Renal cortex interstitium (tissue), 11 donors: ENCODE measurements around the gene P2RY6. TPM values are rescaled to one million over a fixed set of nuclear protein-coding genes. Genes with fewer than 3 reads are reported as not detected.
"Not testable (repeated sequence)": the region's sequence is repeated elsewhere in the genome, so short reads cannot be mapped to it uniquely, and the experiment has no call there.

Source experiments
- DNase-seq, 11 donors: peaks; one replicate each; pipeline ENCODE4 v3.0.0-alpha.2; 2013; ENCODE audit warnings: low read depth in 9 of 11, low spot score in 4 of 11; ENCODE audit errors: extremely low read depth in 1 of 11
- polyA plus RNA-seq, 3 donors: library from polyadenylated mRNA; unstranded; fragments of 120-200 nt; gene quantifications; one replicate each; pipeline ENCODE4 v1.2.1, GENCODE V29; 2013; ENCODE audit not compliant: insufficient read length in 3 of 3

The P2RY6 gene
- polyA plus RNA-seq, 3 donors: 1.0 to 1.9 (median 1.6) TPM

GRCh38 chr11:73270016-73270854 is 1.9 kb upstream of the P2RY6 start:
- DNase-seq: no peak

GRCh38 chr11:73270855-73271477 is 1.2 kb upstream of the P2RY6 start:
- DNase-seq: no peak

DNA sequence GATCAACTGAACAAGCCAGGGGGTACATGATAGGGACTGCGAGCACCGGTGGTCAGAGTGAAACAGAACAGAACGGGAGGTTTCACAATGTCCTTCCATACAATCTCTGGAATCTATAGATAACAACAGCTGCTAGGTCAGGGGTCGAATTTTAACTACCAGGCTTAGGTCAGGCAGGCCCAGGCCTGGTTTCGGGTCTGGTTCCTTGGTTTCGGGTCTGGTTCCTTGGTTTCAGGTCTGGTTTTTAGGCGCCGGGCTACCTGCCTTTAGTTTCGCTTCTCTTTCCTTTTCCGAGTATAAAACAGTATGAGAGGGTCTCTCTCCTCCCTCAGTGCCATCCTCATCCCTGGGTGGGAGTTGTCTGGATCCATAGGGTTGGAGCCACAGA is 666 bp upstream of the P2RY6 start:
- DNase-seq: not testable (repeated sequence)

DNA sequence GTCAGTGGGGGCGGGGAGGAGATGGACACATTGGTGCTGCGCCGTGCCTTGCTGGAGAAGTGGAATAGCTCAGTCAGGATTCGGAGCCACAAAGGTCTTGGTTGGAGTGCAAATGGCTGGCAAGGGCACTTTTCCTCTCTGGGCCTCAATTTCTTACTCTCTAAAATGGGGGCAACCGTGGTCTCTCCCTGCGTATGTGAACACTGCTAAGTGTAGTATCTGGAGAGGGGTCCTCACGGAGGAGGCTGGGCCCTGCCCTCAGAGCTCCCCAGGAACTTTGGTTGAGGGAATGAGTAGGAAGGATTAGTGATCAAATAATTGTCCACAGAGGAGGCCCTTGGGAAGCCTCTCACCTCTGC is 521 bp downstream of the P2RY6 start:
- DNase-seq: no peak

- DNase-seq: no peak
Measured at GRCh38 chr11:73273222-73273895, 1.2 kb downstream of the P2RY6 start.

- not testable (repeated sequence) for DNase-seq
Measured at GRCh38 chr11:73274191-73274590, 2.1 kb downstream of the P2RY6 start.

GRCh38 chr11:73274722-73275380 is 2.7 kb downstream of the P2RY6 start:
- DNase-seq: no peak

GRCh38 chr11:73275381-73275750 is 3.2 kb downstream of the P2RY6 start:
- no peak for DNase-seq

- no peak for DNase-seq
Measured at GRCh38 chr11:73277467-73277866, 5.3 kb downstream of the P2RY6 start.

DNA sequence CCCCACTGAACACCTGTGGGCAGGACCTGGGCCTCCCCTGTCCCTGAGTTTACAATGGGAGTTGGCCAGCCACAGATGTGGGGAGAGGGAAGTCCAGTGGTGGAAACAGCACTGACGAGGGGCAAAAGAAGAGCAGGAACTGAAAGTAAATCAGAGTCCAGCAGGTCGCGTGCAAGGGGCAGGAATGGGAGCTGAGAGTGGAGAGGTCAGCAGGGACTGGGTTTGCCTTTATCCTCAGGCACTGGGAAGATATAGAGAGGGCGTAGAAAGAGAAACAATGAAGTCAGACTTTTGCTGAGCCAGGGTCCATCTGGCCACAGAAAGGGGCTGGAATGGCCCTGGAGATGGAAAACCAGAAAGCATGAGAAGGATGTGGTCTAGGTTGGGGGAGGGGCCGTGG is 8.5 kb downstream of the P2RY6 start:
- DNase-seq: no peak

DNA sequence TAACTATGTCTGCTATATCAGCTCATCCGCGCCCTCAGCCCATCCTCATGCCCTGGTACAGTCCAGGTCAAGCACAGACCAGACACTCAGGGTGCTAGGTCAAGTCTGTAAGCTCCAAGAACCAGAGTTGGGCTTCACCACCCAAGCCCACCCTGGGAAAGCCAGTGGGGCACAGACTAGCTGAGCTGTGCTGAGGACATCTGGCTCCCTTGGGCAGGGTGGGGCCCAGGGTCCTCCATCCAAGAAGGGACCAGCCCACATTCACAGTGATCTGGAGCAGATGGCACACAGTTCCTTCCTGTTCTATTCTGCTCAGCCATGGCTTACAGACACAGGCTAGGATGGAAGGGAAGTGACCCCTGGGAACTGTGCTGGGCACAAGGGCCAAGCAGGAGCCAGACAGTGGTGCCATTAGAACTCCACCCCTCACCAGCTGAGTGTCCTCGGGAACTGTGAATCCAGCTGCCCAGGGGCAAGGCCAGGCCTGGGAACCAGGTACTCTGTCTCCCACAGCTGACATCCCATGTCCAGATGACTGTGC is 9.1 kb downstream of the P2RY6 start:
- no peak for DNase-seq

- DNase-seq: no peak
Measured at GRCh38 chr11:73281796-73282660, 9.9 kb downstream of the P2RY6 start.

DNA sequence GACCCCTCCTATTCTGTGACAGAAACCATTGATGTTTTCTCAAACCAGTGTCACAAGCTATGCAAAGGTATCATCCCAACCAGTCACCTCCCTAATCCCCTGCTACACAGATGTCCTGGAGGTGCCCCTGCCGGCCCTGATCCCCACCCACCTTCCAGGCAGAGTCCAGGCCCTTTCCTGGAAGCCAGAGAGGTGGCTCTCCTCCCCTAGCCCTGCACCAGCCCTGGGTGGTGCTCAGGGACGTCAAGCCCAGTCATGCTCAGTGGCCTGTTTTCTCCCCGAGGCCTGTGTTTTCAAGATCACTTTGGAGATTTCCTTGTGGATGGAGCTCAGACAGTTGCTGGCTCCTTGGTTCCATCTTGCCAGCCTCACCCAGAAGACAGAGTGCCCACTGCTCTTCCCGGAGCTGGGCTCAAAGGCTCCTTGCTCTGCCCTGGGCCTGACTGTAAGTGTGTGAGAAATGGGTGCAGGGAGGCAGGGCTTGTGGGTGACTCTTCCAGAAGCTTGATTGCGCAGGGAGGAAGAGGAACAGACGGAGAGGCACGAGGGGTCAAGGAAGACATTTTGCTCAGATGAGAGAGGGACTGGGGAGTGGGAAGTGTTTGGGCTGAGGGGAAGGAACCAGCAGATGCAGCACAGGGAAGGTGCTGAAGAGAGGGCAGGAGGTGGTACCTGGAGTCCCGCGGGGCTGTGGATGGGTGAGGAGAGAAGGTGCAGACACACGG is 11.3 kb downstream of the P2RY6 start:
- no peak for DNase-seq

DNA sequence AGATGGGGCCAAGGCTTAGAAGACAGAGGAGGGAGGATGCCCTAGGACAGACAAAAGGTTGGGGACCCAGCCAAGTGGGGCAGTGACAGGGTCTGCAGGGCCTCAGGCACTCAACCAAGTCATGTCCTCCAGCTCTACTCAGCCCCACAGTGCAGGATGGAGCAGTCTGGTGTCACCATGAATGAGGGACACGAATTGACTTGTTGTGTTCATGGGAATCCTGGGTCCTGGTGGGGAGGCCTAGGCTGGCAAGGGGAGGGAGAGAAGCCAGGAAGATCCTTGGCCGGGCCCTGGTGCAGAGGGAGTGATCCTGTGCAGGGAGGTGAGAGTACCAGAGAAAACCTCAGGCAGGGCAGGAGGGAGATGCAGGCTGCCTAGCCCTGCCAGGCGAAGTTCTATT is 12.0 kb downstream of the P2RY6 start:
- no peak for DNase-seq

DNA sequence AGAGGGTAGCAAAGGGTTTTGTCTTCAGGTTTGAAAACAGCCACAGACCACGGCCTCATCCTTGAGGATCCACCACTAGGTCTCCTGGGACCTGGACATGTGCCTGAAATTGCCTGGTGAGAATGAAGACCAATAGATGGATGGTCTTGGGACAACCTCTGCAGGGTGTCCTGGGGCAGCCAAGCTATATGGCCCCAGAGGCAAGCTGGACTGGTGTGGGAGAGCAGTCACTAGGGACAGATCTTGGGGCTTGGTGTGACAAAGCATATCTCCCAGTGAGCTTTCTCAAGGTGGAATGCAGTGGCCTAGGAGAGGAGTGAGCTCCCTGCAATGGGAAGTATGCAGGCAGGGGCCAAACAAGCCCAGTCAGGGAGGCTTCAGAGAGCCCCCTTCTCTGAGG is 13.6 kb downstream of the P2RY6 start:
- no peak for DNase-seq

- DNase-seq: no peak
Measured at GRCh38 chr11:73286240-73286810, 14.2 kb downstream of the P2RY6 start.

DNA sequence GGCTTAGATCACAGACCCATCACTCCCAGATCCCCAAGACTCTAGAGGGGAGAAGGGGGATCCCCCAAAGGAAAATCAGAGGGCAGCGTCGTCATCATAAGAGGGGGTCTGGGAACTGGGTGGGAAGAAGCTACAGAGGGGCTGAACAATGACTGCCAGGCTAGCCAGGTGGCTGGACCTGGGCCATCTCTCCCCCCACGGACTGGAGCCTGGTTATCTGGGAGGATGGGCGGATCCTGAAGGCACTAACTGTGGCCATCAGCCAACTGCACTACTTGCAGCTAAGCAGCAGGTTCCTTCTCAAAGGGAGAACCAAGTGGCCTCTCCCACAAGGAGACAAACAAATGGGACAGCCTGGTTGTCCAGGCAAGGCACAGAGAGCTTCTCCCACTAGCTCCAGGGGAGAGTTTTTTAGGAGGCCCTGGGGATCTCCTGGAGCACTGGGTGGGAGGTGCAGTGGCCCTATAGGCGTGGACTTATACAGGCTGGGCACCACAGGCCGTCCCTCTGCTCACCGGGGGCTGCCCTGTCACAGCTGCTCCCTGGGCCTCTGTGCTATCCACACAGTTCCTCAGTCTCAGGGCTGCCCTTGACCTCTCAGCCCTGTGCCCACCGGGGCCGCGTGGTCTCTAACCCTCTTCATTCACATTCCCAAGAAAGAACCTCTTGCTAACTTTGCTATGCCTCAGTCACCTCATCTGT is 15.4 kb downstream of the P2RY6 start:
- DNase-seq: no peak
